ENCODE results near the gene FUT2. TPM values are rescaled to one million over a fixed set of nuclear protein-coding genes. Genes with fewer than 3 reads are reported as not detected.

FUT2 gene
- polyA plus RNA-seq, 1 donor from 2014 or later = not detected

GRCh38 chr19:48749571-48750198 is 53.9 kb downstream of the FUT2 start:
- H3K27ac ChIP-seq (ENCODE audit: low read length) = no peak overlapping the region
- peaks cover 25% of the 10 kb centered on the region for H3K27me3 ChIP-seq (ENCODE audit: insufficient read depth, low read depth, low read length)
- H3F3A ChIP-seq (ENCODE audit: insufficient read depth, low read length, poor library complexity, severe bottlenecking) = no peaks in the 10 kb centered on the region
- no peak overlapping the region for H3K9ac ChIP-seq (ENCODE audit: low read length)
- H2AFZ ChIP-seq (ENCODE audit: low read depth, low read length) = no peak overlapping the region
- H3K79me2 ChIP-seq (replicated peaks; ENCODE audit: insufficient read depth, low read length) = no peaks in the 10 kb centered on the region
- no peak overlapping the region for H3K4me2 ChIP-seq (ENCODE audit: low read length)
- H3K4me3 ChIP-seq (ENCODE audit: low read length) = no peak overlapping the region
- no peaks in the 10 kb centered on the region for H3K36me3 ChIP-seq (ENCODE audit: insufficient read depth, low read length)
- no peaks in the 10 kb centered on the region for H3K9me2 ChIP-seq (ENCODE audit: insufficient read depth, low read length)
- no peaks in the 10 kb centered on the region for H4K20me1 ChIP-seq (ENCODE audit: insufficient read depth)
- no peaks in the 10 kb centered on the region for H3K9me3 ChIP-seq (ENCODE audit: low read length)
- TF ChIP-seq MXI1 (conservative IDR thresholded peaks at IDR 0.05; ENCODE audit: poor library complexity, severe bottlenecking) = no peak
- TF ChIP-seq EP300 (conservative IDR thresholded peaks at IDR 0.05; ENCODE audit: poor library complexity, severe bottlenecking) = no peak
- TF ChIP-seq RAD21 (conservative IDR thresholded peaks at IDR 0.05) = no peak
- TF ChIP-seq EZH2 (IDR thresholded peaks at IDR 0.05; ENCODE audit: borderline replicate concordance, insufficient read depth, low read length, poor library complexity, severe bottlenecking) = no peak
- no peak for TF ChIP-seq SMC3 (conservative IDR thresholded peaks at IDR 0.05; ENCODE audit: poor library complexity)
- TF ChIP-seq REST (IDR thresholded peaks at IDR 0.05; ENCODE audit: borderline replicate concordance) = no peak
- no peak for TF ChIP-seq POLR2AphosphoS5 (IDR thresholded peaks at IDR 0.05)
- TF ChIP-seq TAF1 (IDR thresholded peaks at IDR 0.05; ENCODE audit: low read depth) = no peak
- no peak for TF ChIP-seq CTCF (IDR thresholded peaks at IDR 0.05; ENCODE audit: poor library complexity, severe bottlenecking)

GRCh38 chr19:48750351-48750750 is 54.6 kb downstream of the FUT2 start:
- Histone ChIP-seq H3K27me3 (ENCODE audit: insufficient read depth, low read depth, low read length) (peaks cover 25% of the 10 kb centered on the region), H3K36me3 (ENCODE audit: insufficient read depth, low read length) (no peaks in the 10 kb centered on the region), H3K4me2 (ENCODE audit: low read length) (no peak overlapping the region), H4K20me1 (ENCODE audit: insufficient read depth) (no peaks in the 10 kb centered on the region), H3F3A (ENCODE audit: insufficient read depth, low read length, poor library complexity, severe bottlenecking) (no peaks in the 10 kb centered on the region), H3K79me2 (replicated peaks; ENCODE audit: insufficient read depth, low read length) (no peaks in the 10 kb centered on the region), H3K4me3 (ENCODE audit: low read length) (no peak overlapping the region), H3K9me3 (ENCODE audit: low read length) (no peaks in the 10 kb centered on the region), H3K27ac (ENCODE audit: low read length) (no peak overlapping the region), H3K9ac (ENCODE audit: low read length) (no peak overlapping the region), H3K9me2 (ENCODE audit: insufficient read depth, low read length) (no peaks in the 10 kb centered on the region), H2AFZ (ENCODE audit: low read depth, low read length) (no peak overlapping the region)
- TF ChIP-seq CTCF (IDR thresholded peaks at IDR 0.05; ENCODE audit: poor library complexity, severe bottlenecking) = no peak

Data from neural cell (in vitro differentiated cells).